AG09309 (cell line): Measurements from ENCODE around the gene SNUPN.
A peak's percentile ranks its signal among the peaks of the same experiment; 100 is the strongest.

Source experiments
- DNase-seq: peaks from one replicate; pipeline ENCODE4 v3.0.0-alpha.2; 2010; ENCODE audit warnings: low read depth
- H3K4me3 ChIP-seq: 2 replicates; pipeline ENCODE4 v1.5.1; 2011; ENCODE audit warnings: mild to moderate bottlenecking, low read depth, low read length, moderate library complexity; ENCODE audit not compliant: control insufficient read depth
- CTCF ChIP-seq: IDR thresholded peaks from 2 replicates; pipeline ENCODE4 v1.5.1; 2011; ENCODE audit warnings: mild to moderate bottlenecking, low read depth, low read length, inconsistent platforms; ENCODE audit not compliant: insufficient read depth, control insufficient read depth; ENCODE audit errors: missing control alignments

SNUPN gene

GRCh38 chr15:75625542-75626347 is at the start of gene SNUPN:
Gene SNUPN (minus strand): TSS chr15:75625725. CDS start chr15:75621051, 4,674 bp downstream.
- TF ChIP-seq CTCF: no peak
- peak within 1 kb of the TSS; percentile 98 for H3K4me3 ChIP-seq
- no peak for DNase-seq

- TF ChIP-seq CTCF: no peak
- no peak for DNase-seq
- H3K4me3 ChIP-seq: no peak overlapping the region
These were observed 48.8 kb upstream of the SNUPN start for GRCh38 chr15:75674366-75674765.

- no peak for DNase-seq
- H3K4me3 ChIP-seq: no peak overlapping the region
- TF ChIP-seq CTCF: no peak
These were observed 48.1 kb upstream of the SNUPN start for GRCh38 chr15:75673426-75674235.

- DNase-seq: no peak
- TF ChIP-seq CTCF: no peak
- no peak overlapping the region for H3K4me3 ChIP-seq
These were observed 47.3 kb upstream of the SNUPN start for GRCh38 chr15:75672646-75673425.

GRCh38 chr15:75671730-75672602 is 46.4 kb upstream of the SNUPN start:
- H3K4me3 ChIP-seq: no peak overlapping the region
- DNase-seq: no peak
- TF ChIP-seq CTCF: no peak
